IMR-90 (cell line): ENCODE results near the gene LAMC2. TPM values are rescaled to one million over a fixed set of nuclear protein-coding genes. Genes with fewer than 3 reads are reported as not detected.

Source experiments
- ATAC-seq: fragments of 200-7000 bp; cut with Tn5 transposase; 2 replicates; pipeline ENCODE4 v1.9.1; 2020; ENCODE audit warnings: low read depth, mild to moderate bottlenecking, moderate library complexity
- BruUV-seq: library from RNA; stranded (reverse); fragments of 400-500 nt; replicated peaks from 2 replicates; lab custom pipeline; 2021; lab: Mats Ljungman, UMichigan
- CTCF ChIA-PET: fragments of 300-600 bp; formaldehyde crosslinking; extraction: SDS; loops from one replicate; lab custom pipeline; 2021; ENCODE audit warnings: antibody characterized with exemption; lab: Yijun Ruan, JAX
- POLR2A ChIA-PET: fragments of 300-600 bp; sonication (Branson Sonifier 250); formaldehyde crosslinking; loops from one replicate; lab custom pipeline; 2022; ENCODE audit warnings: antibody characterized with exemption; ENCODE audit not compliant: unreplicated experiment; lab: Charles Lee
- DNase-seq: peaks from one replicate; pipeline ENCODE4 v3.0.0; 2013
- H2AFZ ChIP-seq: replicated peaks from 2 replicates; pipeline ENCODE3; 2013; ENCODE audit warnings: low read length, mild to moderate bottlenecking; ENCODE audit not compliant: poor library complexity
- H2AK5ac ChIP-seq: 2 replicates; pipeline ENCODE4 v1.6.1; 2013; ENCODE audit warnings: low read depth, low read length, inconsistent platforms
- H2AK9ac ChIP-seq: replicated peaks from 2 replicates; pipeline ENCODE3; 2013; ENCODE audit warnings: mild to moderate bottlenecking, low read depth, low read length, moderate library complexity; ENCODE audit not compliant: poor library complexity
- H2BK120ac ChIP-seq: 2 replicates; pipeline ENCODE4 v1.6.1; 2013; ENCODE audit warnings: low read depth, low read length, inconsistent platforms
- H2BK15ac ChIP-seq: 3 replicates; pipeline ENCODE4 v1.6.1; 2013; ENCODE audit warnings: low read depth, low read length, inconsistent platforms
- H2BK20ac ChIP-seq: 2 replicates; pipeline ENCODE4 v1.6.1; 2013; ENCODE audit warnings: low read depth, mild to moderate bottlenecking, inconsistent platforms, low read length, moderate library complexity
- H2BK5ac ChIP-seq: 2 replicates; pipeline ENCODE4 v1.6.1; 2013; ENCODE audit warnings: mild to moderate bottlenecking, low read depth, low read length, inconsistent platforms; ENCODE audit not compliant: poor library complexity, severe bottlenecking
- H3K14ac ChIP-seq: replicated peaks from 2 replicates; pipeline ENCODE4 v1.6.1; 2013; ENCODE audit warnings: low read depth, low read length, inconsistent platforms
- H3K18ac ChIP-seq: 2 replicates; pipeline ENCODE4 v1.6.1; 2013; ENCODE audit warnings: low read depth, low read length, control low read depth
- H3K23ac ChIP-seq: 2 replicates; pipeline ENCODE4 v1.6.1; 2013; ENCODE audit warnings: low read depth, low read length, inconsistent platforms
- H3K27ac ChIP-seq: 2 replicates; pipeline ENCODE4 v1.5.1; 2013; ENCODE audit warnings: mild to moderate bottlenecking, control low read depth, low read length; ENCODE audit not compliant: insufficient read depth
- H3K27me3 ChIP-seq: 2 replicates; pipeline ENCODE4 v1.6.1; 2013; ENCODE audit warnings: low read length; ENCODE audit not compliant: control insufficient read depth, insufficient read depth
- H3K36me3 ChIP-seq: 2 replicates; pipeline ENCODE4 v1.6.1; 2013; ENCODE audit warnings: low read length, mixed read lengths; ENCODE audit not compliant: control insufficient read depth, insufficient read depth
- H3K4ac ChIP-seq: 2 replicates; pipeline ENCODE4 v1.6.1; 2013; ENCODE audit warnings: low read depth, low read length, inconsistent platforms
- H3K4me1 ChIP-seq: 2 replicates; pipeline ENCODE4 v1.6.1; 2013; ENCODE audit warnings: low read length, mixed read lengths; ENCODE audit not compliant: control insufficient read depth, insufficient read depth
- H3K4me2 ChIP-seq: 2 replicates; pipeline ENCODE4 v1.6.1; 2013; ENCODE audit warnings: low read depth, mild to moderate bottlenecking, control low read depth, low read length, moderate library complexity
- H3K4me3 ChIP-seq: 2 replicates; pipeline ENCODE4 v1.5.1; 2013; ENCODE audit warnings: low read depth, mild to moderate bottlenecking, control low read depth, low read length, moderate library complexity; ENCODE audit not compliant: insufficient read depth
- H3K56ac ChIP-seq: 2 replicates; pipeline ENCODE4 v1.6.1; 2013; ENCODE audit warnings: low read length, inconsistent platforms; ENCODE audit not compliant: insufficient read depth; ENCODE audit errors: extremely low read depth
- H3K79me1 ChIP-seq, 2 experiments: 2 replicates each; pipeline ENCODE4 v1.6.1; 2013; ENCODE audit warnings: low read length in 2 of 2, inconsistent platforms in 1 of 2, low read depth in 1 of 2
- H3K9ac ChIP-seq: 2 replicates; pipeline ENCODE4 v1.6.1; 2013; ENCODE audit warnings: low read depth, low read length, control low read depth
- H3K9me1 ChIP-seq: 2 replicates; pipeline ENCODE4 v1.6.1; 2013; ENCODE audit warnings: low read length, inconsistent platforms; ENCODE audit not compliant: insufficient read depth
- H3K9me3 ChIP-seq: 2 replicates; pipeline ENCODE4 v1.6.1; 2013; ENCODE audit warnings: low read length; ENCODE audit not compliant: control insufficient read depth, insufficient read depth
- H4K20me1 ChIP-seq: 2 replicates; pipeline ENCODE4 v1.6.1; 2013; ENCODE audit warnings: low read length, inconsistent platforms; ENCODE audit not compliant: insufficient read depth
- H4K5ac ChIP-seq: 2 replicates; pipeline ENCODE4 v1.6.1; 2013; ENCODE audit warnings: mild to moderate bottlenecking, low read depth, low read length, control low read depth
- H4K8ac ChIP-seq, 2 experiments: 2 replicates each; pipeline ENCODE4 v1.6.1; 2013; ENCODE audit warnings: low read depth in 2 of 2, low read length in 2 of 2, control low read depth in 1 of 2, inconsistent platforms in 1 of 2
- H4K91ac ChIP-seq: 2 replicates; pipeline ENCODE4 v1.6.1; 2013; ENCODE audit warnings: low read depth, low read length, inconsistent platforms; ENCODE audit not compliant: insufficient read depth
- CEBPB ChIP-seq: IDR thresholded peaks from 2 replicates; pipeline ENCODE4 v1.6.1; 2012; ENCODE audit warnings: low read depth, low read length, improper control_type of control experiment
- MAZ ChIP-seq: IDR thresholded peaks from 2 replicates; pipeline ENCODE4 v1.6.1; 2012; ENCODE audit warnings: low read depth, mild to moderate bottlenecking, low read length, improper control_type of control experiment, moderate library complexity, borderline replicate concordance
- NFE2L2 ChIP-seq: fragments of 150-350 bp; IDR thresholded peaks from 2 replicates; pipeline ENCODE4 v1.6.1; 2016; ENCODE audit warnings: low read depth, mild to moderate bottlenecking, low read length
- POLR2A ChIP-seq: IDR thresholded peaks from 2 replicates; pipeline ENCODE4 v1.6.1; 2012; ENCODE audit warnings: mild to moderate bottlenecking, low read depth, low read length
- RFX5 ChIP-seq: IDR thresholded peaks from 2 replicates; pipeline ENCODE4 v1.8.0; 2012; ENCODE audit warnings: low read depth, mild to moderate bottlenecking, low read length, moderate library complexity
- SMC3 ChIP-seq: fragments of 150-350 bp; IDR thresholded peaks from 2 replicates; pipeline ENCODE4 v1.6.1; 2016; ENCODE audit warnings: low read depth, mild to moderate bottlenecking, antibody characterized with exemption, low read length, moderate library complexity
- WGBS, 2 experiments: methylation state at CpG; one replicate each; pipeline versions ENCODE4 v1.1.5 to v1.1.7; 2013; ENCODE audit warnings: missing lambda C conversion rate in 2 of 2; ENCODE audit not compliant: insufficient read length in 1 of 2; ENCODE audit errors: extremely low coverage in 2 of 2; 5-methylcytosine and 5-hydroxymethylcytosine counted together
- dilution Hi-C: fragments of 300-500 bp; cut with HindIII; formaldehyde crosslinking; loops from one replicate; pipeline ENCODE4 v1.14.3; 2018; ENCODE audit warnings: low sequenced_read_pairs; ENCODE audit not compliant: unreplicated experiment
- in situ Hi-C: fragments of 300-500 bp; cut with MboI; formaldehyde crosslinking; loops from 3 replicates; pipeline ENCODE4 v1.14.3; 2019; ENCODE audit warnings: low sequenced_read_pairs, inconsistent platforms, mixed read lengths
- intact Hi-C: fragments of 100-400 bp; cut with micrococcal nuclease; formaldehyde crosslinking; loops from 2 replicates; pipeline ENCODE4 v1.10.0; 2022
- polyA plus RNA-seq, 3 experiments: library from polyadenylated mRNA; depleted of rRNA; stranded (reverse); fragments of >200 nt; gene quantifications; 2 replicates each; pipeline ENCODE4 v1.2.3, GENCODE V29; 2012; ENCODE audit warnings: low replicate concordance in 1 of 3
- total RNA-seq: library from RNA; depleted of rRNA; stranded (reverse); fragments of >200 nt; gene quantifications from 2 replicates; pipeline ENCODE4 v1.2.3, GENCODE V29; 2012

The LAMC2 gene
- total and polyA plus RNA-seq, 2 of the 4 experiments (the other 2 are of a cell fraction) = 2.3 to 2.8 TPM

GRCh38 chr1:183281553-183282091 is 95.6 kb downstream of the LAMC2 start (continued):
- TF ChIP-seq CEBPB = no peak

DNA sequence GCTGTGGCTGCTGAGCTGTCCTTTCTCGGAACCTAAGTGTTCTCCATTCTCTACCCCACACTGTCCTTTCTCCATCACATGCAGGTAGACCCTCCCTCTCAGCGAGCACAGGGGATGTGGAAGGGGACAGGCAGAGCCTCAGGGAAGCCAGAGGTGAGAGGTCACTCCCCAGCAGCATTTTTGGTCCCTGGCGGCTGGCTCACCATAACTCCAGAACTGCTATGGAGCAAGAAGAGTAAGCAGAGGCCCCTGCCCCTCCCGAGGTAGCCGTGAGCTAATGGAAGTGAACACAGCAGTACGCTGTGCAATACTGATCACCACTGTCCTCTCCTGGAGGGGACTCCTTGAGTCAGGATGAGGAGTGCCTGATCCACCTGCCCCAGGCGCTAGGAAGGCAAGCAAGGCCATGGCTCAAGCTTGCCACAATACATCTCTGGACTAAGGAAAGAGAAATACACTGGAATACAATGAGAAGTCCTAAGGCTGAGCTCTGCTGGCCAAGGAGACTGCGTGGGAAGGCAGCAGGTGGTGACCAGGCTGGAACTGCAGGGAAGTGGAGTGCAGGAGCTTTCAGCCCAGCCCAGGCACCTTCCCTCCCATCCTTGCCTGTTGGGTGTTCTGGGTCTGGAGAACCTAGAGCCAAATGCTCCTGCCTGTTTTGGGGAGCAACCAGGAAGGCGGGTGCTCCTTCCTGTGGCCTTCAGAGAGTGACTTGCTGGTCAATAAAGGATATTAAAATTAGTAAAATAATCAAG is 96.2 kb downstream of the LAMC2 start:
- Histone ChIP-seq H2BK120ac (peak overlapping the region; percentile 79), H3K4me2 (no peak overlapping the region), H3K4me1 (peaks cover 28% of the 10 kb centered on the region), H2BK5ac (no peak overlapping the region), H2AFZ (peak overlapping the region; percentile 54), H2BK15ac (peak overlapping the region; percentile 77; the same call in 2 of the 3 replicates), H3K9me3 (no peaks in the 10 kb centered on the region), H2BK20ac (peak overlapping the region; percentile 80), H2AK5ac (peak overlapping the region; percentile 57), H3K79me1 (peaks cover 0 to 24% of the 10 kb centered on the region in 2 experiments; a peak in 2 of 4 replicates), H4K5ac (no peak overlapping the region), H3K18ac (no peak overlapping the region), H3K9ac (no peak overlapping the region), H3K14ac (peak overlapping the region; percentile 23), H3K36me3 (no peaks in the 10 kb centered on the region), H3K56ac (no peak overlapping the region), H3K27ac (no peak overlapping the region), H4K8ac (peak overlapping the region in 1 of 2 experiments; percentile 78; a peak in 2 of 4 replicates), H3K27me3 (no peaks in the 10 kb centered on the region), H3K23ac (no peak overlapping the region), H3K4ac (peak overlapping the region; percentile 49), H4K20me1 (no peaks in the 10 kb centered on the region; the same call in 1 of the 2 replicates), H3K9me1 (peaks cover 25% of the 10 kb centered on the region), H2AK9ac (peak overlapping the region; percentile 6), H4K91ac (peak overlapping the region; percentile 64), H3K4me3 (no peak overlapping the region)
- 79% methylated on average over 3 of the region's 9 CpGs; no CpG with 5 or more reads in 1 of the 2 experiments for WGBS, 2 experiments
- no peak for DNase-seq
- POLR2A ChIA-PET = no interaction called here
- CTCF ChIA-PET = interaction anchor here (0.7 to 2.7 kb wide), 4 partner anchors 31 to 320 kb away, joined by 4 to 20 read pairs (median 8); no protein-coding TSS in a partner anchor
- no TSS peak for BruUV-seq
- intact Hi-C loops (loop anchor here (5.0 kb wide), 2 partner anchors 190 to 405 kb away; partner anchors contain the start of gene SMG7), in situ Hi-C loops (loop anchor here (10.0 kb wide), 1 partner anchor 343 kb away; no protein-coding TSS in a partner anchor), dilution Hi-C loops (no loop called here)
- no peak for ATAC-seq
- TF ChIP-seq SMC3 = no peak
- no peak for TF ChIP-seq MAZ
- TF ChIP-seq RFX5 = no peak
- no peak for TF ChIP-seq NFE2L2
- no peak for TF ChIP-seq POLR2A
